HG03280 (cell line): Measurements from ENCODE around the gene SDK1.

Experiments used
- ATAC-seq: cut with Tn5 transposase; IDR thresholded peaks from one replicate; pipeline ENCODE4 v1.9.1; 2021; ENCODE audit warnings: mild to moderate bottlenecking, moderate library complexity; ENCODE audit not compliant: unreplicated experiment

Gene SDK1

GRCh38 chr7:4065190-4065589 is 764.1 kb downstream of the SDK1 start:
- ATAC-seq: no peak

GRCh38 chr7:4066206-4066605 is 765.2 kb downstream of the SDK1 start:
- ATAC-seq: no peak

- no peak for ATAC-seq
These were observed 765.8 kb downstream of the SDK1 start for GRCh38 chr7:4066626-4067475.

GRCh38 chr7:4067476-4067760 is 766.4 kb downstream of the SDK1 start:
- no peak for ATAC-seq

GRCh38 chr7:4067874-4068273 is 766.8 kb downstream of the SDK1 start:
- ATAC-seq: no peak

- ATAC-seq: no peak
These were observed 767.2 kb downstream of the SDK1 start for GRCh38 chr7:4068286-4068685.

- no peak for ATAC-seq
These were observed 768.4 kb downstream of the SDK1 start for GRCh38 chr7:4069268-4070095.

- no peak for ATAC-seq
These were observed 769.2 kb downstream of the SDK1 start for GRCh38 chr7:4070214-4070613.

GRCh38 chr7:4071370-4072058 is 770.5 kb downstream of the SDK1 start:
- ATAC-seq: no peak

GRCh38 chr7:4072161-4072925 is 771.3 kb downstream of the SDK1 start:
- no peak for ATAC-seq

- no peak for ATAC-seq
These were observed 772.0 kb downstream of the SDK1 start for GRCh38 chr7:4073052-4073451.

GRCh38 chr7:4073750-4074149 is 772.7 kb downstream of the SDK1 start:
- no peak for ATAC-seq

- ATAC-seq: no peak
These were observed 773.4 kb downstream of the SDK1 start for GRCh38 chr7:4074407-4074806.

- no peak for ATAC-seq
These were observed 773.9 kb downstream of the SDK1 start for GRCh38 chr7:4074994-4075393.

- ATAC-seq: no peak
These were observed 775.7 kb downstream of the SDK1 start for GRCh38 chr7:4076701-4077294.

GRCh38 chr7:4077980-4078379 is 776.9 kb downstream of the SDK1 start:
- no peak for ATAC-seq

GRCh38 chr7:4078580-4078979 is 777.5 kb downstream of the SDK1 start:
- no peak for ATAC-seq

- no peak for ATAC-seq
These were observed 778.3 kb downstream of the SDK1 start for GRCh38 chr7:4079366-4079765.

- ATAC-seq: no peak
These were observed 778.9 kb downstream of the SDK1 start for GRCh38 chr7:4079956-4080355.

- no peak for ATAC-seq
These were observed 779.9 kb downstream of the SDK1 start for GRCh38 chr7:4080954-4081353.

GRCh38 chr7:4083513-4083912 is 782.5 kb downstream of the SDK1 start:
- no peak for ATAC-seq
